SK-N-SH treated with all-trans-retinoic acid at 6 μM for 48 hours (cell line): ENCODE results near the gene TAS2R46.

Experiments used
- ATAC-seq: fragments of 200-7000 bp; cut with Tn5 transposase; 3 replicates; pipeline ENCODE4 v1.9.1; 2020; ENCODE audit warnings: mild to moderate bottlenecking, moderate library complexity
- CSDC2 ChIP-seq: fragments of 250-450 bp; sonication (Bioruptor Pico); IDR thresholded peaks from 2 replicates; pipeline ENCODE4 v1.5.0; 2020; ENCODE audit warnings: mild to moderate bottlenecking, moderate library complexity
- GLIS3 ChIP-seq: fragments of 250-450 bp; sonication (Bioruptor Pico); IDR thresholded peaks from 2 replicates; pipeline ENCODE4 v1.5.0; 2020; ENCODE audit warnings: mild to moderate bottlenecking, moderate library complexity
- ISL1 ChIP-seq: fragments of 250-450 bp; sonication (Bioruptor Pico); IDR thresholded peaks from 2 replicates; pipeline ENCODE4 v2.1.2; 2022; ENCODE audit warnings: mild to moderate bottlenecking, moderate library complexity
- OSR1 ChIP-seq: fragments of 250-450 bp; sonication (Bioruptor Pico); IDR thresholded peaks from 2 replicates; pipeline ENCODE4 v1.8.0; 2022; ENCODE audit warnings: moderate library complexity, mild to moderate bottlenecking, inconsistent platforms
- PPARA ChIP-seq: fragments of 250-450 bp; sonication (Bioruptor Pico); IDR thresholded peaks from 2 replicates; pipeline ENCODE4 v1.5.0; 2020; ENCODE audit warnings: mild to moderate bottlenecking, borderline replicate concordance
- SNAI2 ChIP-seq: fragments of 250-450 bp; sonication (Bioruptor Pico); IDR thresholded peaks from 2 replicates; pipeline ENCODE4 v1.5.0; 2020; ENCODE audit warnings: mild to moderate bottlenecking, moderate library complexity
- TCF4 ChIP-seq: fragments of 250-450 bp; sonication (Bioruptor Pico); IDR thresholded peaks from 2 replicates; pipeline ENCODE4 v1.8.0; 2021; ENCODE audit warnings: mild to moderate bottlenecking, moderate library complexity, borderline replicate concordance
- TOX ChIP-seq: fragments of 250-450 bp; sonication (Bioruptor Pico); IDR thresholded peaks from 2 replicates; pipeline ENCODE4 v1.8.0; 2021; ENCODE audit warnings: mild to moderate bottlenecking, moderate library complexity, borderline replicate concordance
- ZC3H10 ChIP-seq: fragments of 250-450 bp; sonication (Bioruptor Pico); IDR thresholded peaks from 2 replicates; pipeline ENCODE4 v1.5.1; 2021; ENCODE audit warnings: mild to moderate bottlenecking, moderate library complexity
- ZFP3 ChIP-seq: fragments of 250-450 bp; sonication (Bioruptor Pico); IDR thresholded peaks from 2 replicates; pipeline ENCODE4 v1.5.0; 2020; ENCODE audit warnings: mild to moderate bottlenecking, moderate library complexity
- ZFP30 ChIP-seq: fragments of 450-650 bp; formaldehyde crosslinking; IDR thresholded peaks from 2 replicates; pipeline ENCODE4 v1.5.0; 2022; ENCODE audit warnings: mild to moderate bottlenecking, moderate library complexity
- ZNF565 ChIP-seq: fragments of 450-650 bp; formaldehyde crosslinking; conservative IDR thresholded peaks from 2 replicates; pipeline ENCODE4 v1.5.0; 2020; ENCODE audit warnings: low read depth, mild to moderate bottlenecking, moderate library complexity
- ZNF70 ChIP-seq: fragments of 450-650 bp; formaldehyde crosslinking; IDR thresholded peaks from 2 replicates; pipeline ENCODE4 v1.5.0; 2020; ENCODE audit warnings: mild to moderate bottlenecking, moderate library complexity
- TF ChIP-seq, protein P1 (sequence below): fragments of 250-450 bp; sonication (Bioruptor Pico); IDR thresholded peaks from 2 replicates; pipeline ENCODE4 v1.8.0; 2021; ENCODE audit warnings: low read depth, mild to moderate bottlenecking, moderate library complexity, borderline replicate concordance
- TF ChIP-seq, protein P2 (sequence below): fragments of 250-450 bp; sonication (Bioruptor Pico); IDR thresholded peaks from 2 replicates; pipeline ENCODE4 v1.8.0; 2020; ENCODE audit warnings: mild to moderate bottlenecking, moderate library complexity, borderline replicate concordance
- TF ChIP-seq, protein P3 (sequence below): fragments of 250-450 bp; sonication (Bioruptor Pico); IDR thresholded peaks from 2 replicates; pipeline ENCODE4 v1.5.0; 2020; ENCODE audit warnings: mild to moderate bottlenecking, moderate library complexity

TAS2R46 gene

DNA sequence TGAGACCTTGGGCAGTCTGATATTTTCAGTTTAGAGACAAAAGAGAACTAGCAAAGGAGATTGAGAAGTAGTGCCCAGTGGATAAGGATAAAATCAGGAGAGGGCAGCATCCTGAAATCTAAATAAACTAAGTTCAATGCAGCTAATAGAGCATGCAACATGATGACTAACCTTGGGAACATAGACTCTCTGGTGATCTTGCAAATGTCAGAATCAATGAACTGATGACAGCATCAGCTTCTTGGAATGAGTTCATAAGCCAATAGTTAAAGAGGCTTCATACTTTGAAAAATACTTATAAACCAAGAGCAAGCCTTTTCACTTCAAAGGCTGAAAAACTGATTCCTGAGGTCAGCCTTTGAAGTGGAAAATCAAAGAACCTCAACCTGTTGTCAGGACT lies 47.9 kb downstream of the TAS2R46 start:
- TF ChIP-seq, protein P1, sequence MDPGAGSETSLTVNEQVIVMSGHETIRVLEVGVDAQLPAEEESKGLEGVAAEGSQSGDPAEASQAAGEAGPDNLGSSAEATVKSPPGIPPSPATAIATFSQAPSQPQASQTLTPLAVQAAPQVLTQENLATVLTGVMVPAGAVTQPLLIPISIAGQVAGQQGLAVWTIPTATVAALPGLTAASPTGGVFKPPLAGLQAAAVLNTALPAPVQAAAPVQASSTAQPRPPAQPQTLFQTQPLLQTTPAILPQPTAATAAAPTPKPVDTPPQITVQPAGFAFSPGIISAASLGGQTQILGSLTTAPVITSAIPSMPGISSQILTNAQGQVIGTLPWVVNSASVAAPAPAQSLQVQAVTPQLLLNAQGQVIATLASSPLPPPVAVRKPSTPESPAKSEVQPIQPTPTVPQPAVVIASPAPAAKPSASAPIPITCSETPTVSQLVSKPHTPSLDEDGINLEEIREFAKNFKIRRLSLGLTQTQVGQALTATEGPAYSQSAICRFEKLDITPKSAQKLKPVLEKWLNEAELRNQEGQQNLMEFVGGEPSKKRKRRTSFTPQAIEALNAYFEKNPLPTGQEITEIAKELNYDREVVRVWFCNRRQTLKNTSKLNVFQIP (CRISPR knock-in tag): no peak
- TF ChIP-seq CSDC2 (no peak), ZNF565 (CRISPR knock-in tag) (no peak), OSR1 (CRISPR knock-in tag) (no peak), ISL1 (no peak), ZFP3 (CRISPR knock-in tag) (no peak), SNAI2 (CRISPR knock-in tag) (no peak), GLIS3 (CRISPR knock-in tag) (no peak), TOX (CRISPR knock-in tag) (no peak), ZNF70 (CRISPR knock-in tag) (no peak), TCF4 (CRISPR knock-in tag) (no peak), ZC3H10 (CRISPR knock-in tag) (no peak), PPARA (CRISPR knock-in tag) (no peak), ZFP30 (no peak)
- TF ChIP-seq, protein P2, sequence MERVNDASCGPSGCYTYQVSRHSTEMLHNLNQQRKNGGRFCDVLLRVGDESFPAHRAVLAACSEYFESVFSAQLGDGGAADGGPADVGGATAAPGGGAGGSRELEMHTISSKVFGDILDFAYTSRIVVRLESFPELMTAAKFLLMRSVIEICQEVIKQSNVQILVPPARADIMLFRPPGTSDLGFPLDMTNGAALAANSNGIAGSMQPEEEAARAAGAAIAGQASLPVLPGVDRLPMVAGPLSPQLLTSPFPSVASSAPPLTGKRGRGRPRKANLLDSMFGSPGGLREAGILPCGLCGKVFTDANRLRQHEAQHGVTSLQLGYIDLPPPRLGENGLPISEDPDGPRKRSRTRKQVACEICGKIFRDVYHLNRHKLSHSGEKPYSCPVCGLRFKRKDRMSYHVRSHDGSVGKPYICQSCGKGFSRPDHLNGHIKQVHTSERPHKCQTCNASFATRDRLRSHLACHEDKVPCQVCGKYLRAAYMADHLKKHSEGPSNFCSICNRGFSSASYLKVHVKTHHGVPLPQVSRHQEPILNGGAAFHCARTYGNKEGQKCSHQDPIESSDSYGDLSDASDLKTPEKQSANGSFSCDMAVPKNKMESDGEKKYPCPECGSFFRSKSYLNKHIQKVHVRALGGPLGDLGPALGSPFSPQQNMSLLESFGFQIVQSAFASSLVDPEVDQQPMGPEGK (CRISPR knock-in tag): no peak
- TF ChIP-seq, protein P3, sequence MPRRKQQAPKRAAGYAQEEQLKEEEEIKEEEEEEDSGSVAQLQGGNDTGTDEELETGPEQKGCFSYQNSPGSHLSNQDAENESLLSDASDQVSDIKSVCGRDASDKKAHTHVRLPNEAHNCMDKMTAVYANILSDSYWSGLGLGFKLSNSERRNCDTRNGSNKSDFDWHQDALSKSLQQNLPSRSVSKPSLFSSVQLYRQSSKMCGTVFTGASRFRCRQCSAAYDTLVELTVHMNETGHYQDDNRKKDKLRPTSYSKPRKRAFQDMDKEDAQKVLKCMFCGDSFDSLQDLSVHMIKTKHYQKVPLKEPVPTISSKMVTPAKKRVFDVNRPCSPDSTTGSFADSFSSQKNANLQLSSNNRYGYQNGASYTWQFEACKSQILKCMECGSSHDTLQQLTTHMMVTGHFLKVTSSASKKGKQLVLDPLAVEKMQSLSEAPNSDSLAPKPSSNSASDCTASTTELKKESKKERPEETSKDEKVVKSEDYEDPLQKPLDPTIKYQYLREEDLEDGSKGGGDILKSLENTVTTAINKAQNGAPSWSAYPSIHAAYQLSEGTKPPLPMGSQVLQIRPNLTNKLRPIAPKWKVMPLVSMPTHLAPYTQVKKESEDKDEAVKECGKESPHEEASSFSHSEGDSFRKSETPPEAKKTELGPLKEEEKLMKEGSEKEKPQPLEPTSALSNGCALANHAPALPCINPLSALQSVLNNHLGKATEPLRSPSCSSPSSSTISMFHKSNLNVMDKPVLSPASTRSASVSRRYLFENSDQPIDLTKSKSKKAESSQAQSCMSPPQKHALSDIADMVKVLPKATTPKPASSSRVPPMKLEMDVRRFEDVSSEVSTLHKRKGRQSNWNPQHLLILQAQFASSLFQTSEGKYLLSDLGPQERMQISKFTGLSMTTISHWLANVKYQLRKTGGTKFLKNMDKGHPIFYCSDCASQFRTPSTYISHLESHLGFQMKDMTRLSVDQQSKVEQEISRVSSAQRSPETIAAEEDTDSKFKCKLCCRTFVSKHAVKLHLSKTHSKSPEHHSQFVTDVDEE (CRISPR knock-in tag): no peak
- peak; percentile 49 for ATAC-seq
